NCI-H748 treated with DMSO at 0.1 percent for 48 hours (cell line): ENCODE results near the gene TMEM176A.

ENCODE experiments used
- DNase-seq: peaks from one replicate; lab custom pipeline; 2025; lab: John Stamatoyannopoulos, UW

The TMEM176A gene

GRCh38 chr7:150849204-150849775 lies 48.7 kb downstream of the TMEM176A start:
- no peak for DNase-seq

DNA sequence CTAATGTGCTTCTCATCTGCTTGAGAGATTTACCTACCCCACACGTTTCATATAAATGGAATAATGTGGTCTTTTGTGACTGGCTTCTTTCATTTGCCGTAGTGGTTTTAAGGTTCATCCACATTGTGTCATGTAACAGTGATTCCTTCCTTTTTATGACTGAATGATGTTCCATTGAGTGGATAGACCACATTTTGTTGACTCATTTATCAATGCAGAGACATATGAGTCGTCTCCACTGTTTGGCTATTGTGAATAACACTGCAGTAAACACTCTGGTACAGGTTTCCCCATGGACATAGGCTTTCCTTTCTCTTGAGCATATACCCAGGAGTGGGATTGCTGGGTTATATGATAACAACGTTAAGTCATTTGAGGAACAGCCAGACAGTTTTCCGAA lies 49.7 kb downstream of the TMEM176A start:
- no peak for DNase-seq

DNA sequence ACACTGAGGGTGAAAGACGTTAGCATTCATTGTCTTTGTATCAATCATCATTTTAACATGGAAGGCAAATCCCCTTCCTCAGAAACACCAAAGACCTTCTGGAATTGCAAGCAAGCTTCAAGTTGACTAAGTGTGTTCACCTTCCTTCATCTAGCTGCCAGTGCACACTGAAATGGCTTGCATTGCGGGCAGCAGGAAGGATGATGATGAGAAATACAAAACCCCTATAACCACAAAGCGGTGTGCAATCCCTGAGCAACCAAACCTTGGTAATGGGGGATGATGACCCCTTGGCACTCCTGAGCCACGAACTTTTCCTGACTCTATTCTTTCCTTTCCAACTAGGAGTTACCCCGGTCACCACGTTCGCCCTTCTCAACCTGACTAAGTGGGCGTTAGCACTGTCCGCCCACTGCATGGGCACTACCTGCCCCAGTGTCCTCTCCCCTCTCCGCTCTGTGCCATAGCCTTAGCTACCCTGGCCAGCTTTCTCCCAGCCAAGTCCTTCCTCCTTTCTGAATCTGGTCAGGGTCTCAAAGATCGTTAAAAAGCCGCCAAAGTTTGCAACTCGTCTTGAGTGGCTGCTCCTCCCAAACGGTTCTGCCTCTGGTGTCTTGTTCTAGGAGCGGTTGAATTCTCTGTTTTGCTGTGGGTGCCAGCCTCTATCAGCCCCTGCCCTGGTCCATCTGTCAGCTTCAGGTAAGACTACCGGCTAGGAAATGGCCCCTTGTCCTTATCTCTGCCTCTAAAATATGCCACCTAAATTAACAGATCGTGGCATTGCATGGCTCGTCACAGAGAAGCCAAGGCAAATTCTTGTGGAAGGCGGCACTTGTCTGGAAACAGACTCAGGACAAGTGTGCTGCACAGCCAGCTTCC lies 51.2 kb downstream of the TMEM176A start:
- DNase-seq: no peak

DNA sequence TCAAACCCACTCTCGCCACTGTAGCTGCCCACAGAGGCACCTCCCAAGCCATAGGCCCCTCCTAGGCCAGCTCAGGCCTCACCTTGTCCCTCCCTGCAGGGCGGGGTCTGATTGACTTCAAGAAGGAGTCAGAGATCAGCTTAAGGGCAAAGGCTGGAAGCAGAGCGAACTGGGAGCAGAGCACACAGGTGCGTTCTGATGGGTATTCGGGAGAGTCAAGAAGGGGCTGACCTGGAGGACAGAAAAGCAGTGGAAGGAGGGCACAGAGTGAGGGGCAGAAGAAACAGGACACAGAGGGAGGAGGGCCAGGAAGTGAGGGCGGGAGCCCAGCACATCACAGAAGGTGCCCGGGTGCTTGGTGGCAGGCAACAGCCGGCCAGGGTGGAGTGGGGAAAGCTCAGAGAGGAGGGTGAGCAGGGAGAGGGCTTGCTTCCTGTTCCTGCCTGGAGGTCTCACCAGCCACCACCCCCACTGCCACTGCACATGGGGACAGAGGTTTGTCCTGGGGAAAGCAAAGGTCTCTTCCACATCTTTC lies 51.9 kb downstream of the TMEM176A start, which contains the start of gene AOC1:
TSS of gene AOC1 (plus strand) at position 147 of the 535 bp plus-strand sequence. CDS start 3,954 bp downstream, outside the sequence.
- no peak for DNase-seq

DNA sequence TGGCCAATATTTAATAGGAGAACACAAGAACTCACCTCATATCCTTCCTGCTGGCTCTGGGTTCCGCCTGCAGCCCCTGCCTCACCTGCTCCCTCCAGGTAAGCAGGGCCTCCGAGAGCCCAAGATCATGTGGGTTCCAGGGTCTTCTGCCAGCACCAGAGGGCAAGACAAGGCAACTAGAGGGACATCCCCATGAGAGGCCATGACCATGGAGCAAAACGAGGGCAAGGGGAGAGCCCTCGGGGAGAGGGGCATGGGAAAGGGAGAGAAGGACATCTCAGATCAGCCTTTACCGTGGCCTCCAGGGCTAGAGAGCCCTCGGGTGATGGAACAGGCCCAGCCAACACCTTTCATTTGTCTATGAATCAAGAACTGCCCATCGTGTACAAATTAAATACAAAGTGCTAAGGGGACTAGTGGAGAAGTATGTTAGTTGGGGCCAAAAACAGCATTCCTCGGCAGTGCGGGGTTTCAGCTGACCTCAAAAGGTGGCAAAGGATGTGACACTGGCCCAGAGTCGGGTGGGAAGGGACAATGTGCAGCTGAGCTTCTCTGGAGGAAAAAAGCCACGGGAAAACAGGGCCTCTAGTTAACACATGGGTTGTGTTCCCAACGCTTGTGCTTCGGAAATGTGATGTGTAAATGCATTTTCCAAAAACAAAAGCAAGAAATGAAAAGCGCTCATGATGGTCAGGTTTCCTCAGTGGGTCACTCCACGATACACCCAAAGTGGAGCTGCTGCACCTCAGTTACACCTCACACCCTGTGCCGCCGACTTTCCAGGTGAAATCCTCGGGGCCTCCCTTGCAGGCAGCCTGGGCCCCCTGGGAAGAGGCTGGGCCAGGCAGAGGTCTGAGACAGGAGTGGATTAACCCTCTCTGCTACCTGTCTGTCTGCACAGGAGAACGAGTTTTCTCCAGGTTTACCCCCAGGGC lies 53.8 kb downstream of the TMEM176A start:
- DNase-seq: no peak
